Measurements from ENCODE around the gene CHCHD5. TPM values are rescaled to one million over a fixed set of nuclear protein-coding genes. Genes with fewer than 3 reads are reported as not detected.

The CHCHD5 gene
- total and polyA plus RNA-seq, 2 of the 4 experiments (the other 2 are of a cell fraction): 4.8 to 40.1 TPM

GRCh38 chr2:112566104-112566503 is 18.3 kb upstream of the CHCHD5 start:
- Histone ChIP-seq H3K14ac (replicated peaks; ENCODE audit: low read depth, low read length) (no peak overlapping the region), H4K20me1 (ENCODE audit: insufficient read depth, low read length) (no peaks in the 10 kb centered on the region), H4K5ac (ENCODE audit: low read depth, low read length) (no peak overlapping the region), H2BK5ac (ENCODE audit: low read depth, low read length, poor library complexity, severe bottlenecking) (no peak overlapping the region), H3K9me1 (ENCODE audit: insufficient read depth, low read length) (no peaks in the 10 kb centered on the region), H2AFZ (replicated peaks; ENCODE audit: low read length, poor library complexity) (no peak overlapping the region), H2BK20ac (ENCODE audit: low read depth, low read length) (no peak overlapping the region), H3K27me3 (ENCODE audit: control insufficient read depth, insufficient read depth, low read length) (no peaks in the 10 kb centered on the region), H3K9me3 (ENCODE audit: control insufficient read depth, insufficient read depth, low read length) (no peaks in the 10 kb centered on the region), H2AK9ac (replicated peaks; ENCODE audit: low read depth, low read length, poor library complexity) (no peak overlapping the region), H3K4me1 (ENCODE audit: control insufficient read depth, insufficient read depth, low read length) (no peaks in the 10 kb centered on the region), H2AK5ac (ENCODE audit: low read depth, low read length) (no peak overlapping the region), H3K79me1 (ENCODE audit: low read depth in 1 of 2, low read length in 2 of 2) (no peaks in the 10 kb centered on the region; a peak in 1 of 4 replicates), H3K23ac (ENCODE audit: low read depth, low read length) (no peak overlapping the region), H3K4me3 (ENCODE audit: insufficient read depth, low read depth, low read length) (no peak overlapping the region), H2BK15ac (ENCODE audit: low read depth, low read length) (no peak overlapping the region), H3K18ac (ENCODE audit: low read depth, low read length) (no peak overlapping the region), H3K56ac (ENCODE audit: extremely low read depth, insufficient read depth, low read length) (no peak overlapping the region), H3K9ac (ENCODE audit: low read depth, low read length) (no peak overlapping the region), H3K36me3 (ENCODE audit: control insufficient read depth, insufficient read depth, low read length) (peaks cover 32% of the 10 kb centered on the region), H4K91ac (ENCODE audit: insufficient read depth, low read depth, low read length) (no peak overlapping the region), H4K8ac (ENCODE audit: low read depth in 2 of 2, low read length in 2 of 2) (no peak overlapping the region), H3K4ac (ENCODE audit: low read depth, low read length) (no peak overlapping the region), H3K27ac (ENCODE audit: insufficient read depth, low read length) (no peak overlapping the region), H2BK120ac (ENCODE audit: low read depth, low read length) (no peak overlapping the region), H3K4me2 (ENCODE audit: low read depth, low read length) (no peak overlapping the region)
- BruUV-seq (replicated peaks): no TSS peak
- in situ Hi-C loops (cut with MboI; ENCODE audit: low sequenced_read_pairs) (no loop called here), intact Hi-C loops (cut with micrococcal nuclease) (no loop called here), dilution Hi-C loops (cut with HindIII; ENCODE audit: low sequenced_read_pairs, unreplicated experiment) (no loop called here)
- DNase-seq (peak; percentile 6), ATAC-seq (ENCODE audit: low read depth) (no peak)
- no CpG with 5 or more reads among the region's 3 CpGs for WGBS, 2 experiments (ENCODE audit: extremely low coverage in 2 of 2, insufficient read length in 1 of 2)
- ChIA-PET POLR2A (ENCODE audit: unreplicated experiment) (no interaction called here), CTCF (no interaction called here)
- TF ChIP-seq MAFK (IDR thresholded peaks at IDR 0.05; ENCODE audit: low read depth, low read length) (no peak), FOS (IDR thresholded peaks at IDR 0.05; ENCODE audit: low read depth, low read length) (no peak), NFE2L2 (IDR thresholded peaks at IDR 0.05; ENCODE audit: low read depth, low read length) (no peak), RFX5 (IDR thresholded peaks at IDR 0.05; ENCODE audit: low read depth, low read length) (no peak), CHD1 (IDR thresholded peaks at IDR 0.05; ENCODE audit: low read depth, low read length) (no peak), RCOR1 (IDR thresholded peaks at IDR 0.05; ENCODE audit: insufficient replicate concordance, low read length) (no peak), USF2 (IDR thresholded peaks at IDR 0.05; ENCODE audit: low read depth, low read length) (no peak), ELK1 (IDR thresholded peaks at IDR 0.05; ENCODE audit: borderline replicate concordance, low read depth, low read length) (no peak), CEBPB (IDR thresholded peaks at IDR 0.05; ENCODE audit: low read depth, low read length) (no peak), MAZ (IDR thresholded peaks at IDR 0.05; ENCODE audit: borderline replicate concordance, low read depth, low read length) (no peak), RAD21 (IDR thresholded peaks at IDR 0.05; ENCODE audit: low read length) (no peak), CTCF (conservative IDR thresholded peaks at IDR 0.05; ENCODE audit: low read depth, low read length) (no peak), POLR2A (IDR thresholded peaks at IDR 0.05; ENCODE audit: low read depth, low read length) (no peak), SMC3 (IDR thresholded peaks at IDR 0.05; ENCODE audit: low read depth, low read length) (no peak), BHLHE40 (IDR thresholded peaks at IDR 0.05; ENCODE audit: low read depth, low read length) (no peak), MXI1 (IDR thresholded peaks at IDR 0.05; ENCODE audit: borderline replicate concordance, low read depth, low read length) (no peak)

Data from IMR-90 (cell line).